Neural progenitor cell (in vitro differentiated cells): ENCODE data around the gene ZDHHC11.
"Not testable (repeated sequence)": the region's sequence is repeated elsewhere in the genome, so short reads cannot be mapped to it uniquely, and the experiment has no call there.

ENCODE experiments used
- EZH2 ChIP-seq: fragments of 200-600 bp; sonication (generic); IDR thresholded peaks from 2 replicates; pipeline ENCODE4 v1.6.1; 2017; ENCODE audit warnings: antibody characterized with exemption, mild to moderate bottlenecking, moderate library complexity
- EZH2phosphoT487 ChIP-seq: fragments of 200-600 bp; sonication (generic); IDR thresholded peaks from 2 replicates; pipeline ENCODE4 v1.6.1; 2017; ENCODE audit warnings: antibody characterized with exemption
- TF ChIP-seq, protein P1 (sequence below): fragments of 200-600 bp; sonication (generic); IDR thresholded peaks from 2 replicates; pipeline ENCODE4 v1.5.1; 2017; ENCODE audit warnings: antibody characterized with exemption, mild to moderate bottlenecking

DNA sequence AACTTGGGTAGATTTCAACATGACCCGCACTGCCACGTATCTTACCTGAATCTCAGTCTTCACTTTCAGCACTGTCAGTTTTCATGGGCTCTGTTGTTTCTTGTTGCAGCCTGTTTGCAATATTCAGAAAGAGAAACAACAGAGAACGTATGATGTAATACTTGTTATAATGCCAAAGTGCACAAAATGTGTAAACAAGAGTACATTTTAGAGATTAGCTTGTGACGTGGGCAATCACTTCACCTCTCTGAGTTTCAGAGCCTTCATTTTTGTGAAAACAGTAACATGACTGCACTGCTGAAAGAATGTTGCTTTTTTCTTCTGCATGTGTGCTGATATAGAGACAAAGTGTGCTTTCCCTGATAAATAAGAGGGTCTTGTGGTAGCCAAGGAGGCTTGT, 49.7 kb downstream of the ZDHHC11 start:
- TF ChIP-seq, protein P1, sequence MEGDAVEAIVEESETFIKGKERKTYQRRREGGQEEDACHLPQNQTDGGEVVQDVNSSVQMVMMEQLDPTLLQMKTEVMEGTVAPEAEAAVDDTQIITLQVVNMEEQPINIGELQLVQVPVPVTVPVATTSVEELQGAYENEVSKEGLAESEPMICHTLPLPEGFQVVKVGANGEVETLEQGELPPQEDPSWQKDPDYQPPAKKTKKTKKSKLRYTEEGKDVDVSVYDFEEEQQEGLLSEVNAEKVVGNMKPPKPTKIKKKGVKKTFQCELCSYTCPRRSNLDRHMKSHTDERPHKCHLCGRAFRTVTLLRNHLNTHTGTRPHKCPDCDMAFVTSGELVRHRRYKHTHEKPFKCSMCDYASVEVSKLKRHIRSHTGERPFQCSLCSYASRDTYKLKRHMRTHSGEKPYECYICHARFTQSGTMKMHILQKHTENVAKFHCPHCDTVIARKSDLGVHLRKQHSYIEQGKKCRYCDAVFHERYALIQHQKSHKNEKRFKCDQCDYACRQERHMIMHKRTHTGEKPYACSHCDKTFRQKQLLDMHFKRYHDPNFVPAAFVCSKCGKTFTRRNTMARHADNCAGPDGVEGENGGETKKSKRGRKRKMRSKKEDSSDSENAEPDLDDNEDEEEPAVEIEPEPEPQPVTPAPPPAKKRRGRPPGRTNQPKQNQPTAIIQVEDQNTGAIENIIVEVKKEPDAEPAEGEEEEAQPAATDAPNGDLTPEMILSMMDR = not testable (repeated sequence)
- not testable (repeated sequence) for TF ChIP-seq EZH2, EZH2phosphoT487
